Stimulated activated naive B cell treated with anti-CD40 and anti-IgM and Interleukin-4, amounts not matched to agents 10 μg/mL and 1 μg/mL and 100 μg/mL, for 72 hours (primary cell): ENCODE measurements around the gene MYO1H.
"Not testable (repeated sequence)": the region's sequence is repeated elsewhere in the genome, so short reads cannot be mapped to it uniquely, and the experiment has no call there.

ENCODE experiments used
- ATAC-seq, 2 donors: fragments of 150-1000 bp; cut with Tn5 transposase; replicated peaks; 2 replicates each; pipeline ENCODE4 v1.10.0; 2021; ENCODE audit warnings: moderate library complexity in 1 of 2
- DNase-seq: peaks from one replicate; pipeline ENCODE4 v3.0.0; 2021
- H3K27ac Mint-ChIP-seq: one replicate; pipeline ENCODE4 v1.8.0; 2022; ENCODE audit warnings: mild to moderate bottlenecking, mixed read lengths
- H3K27me3 Mint-ChIP-seq, 2 donors: one replicate each; pipeline ENCODE4 v1.8.0; 2022; ENCODE audit warnings: mixed read lengths in 2 of 2
- H3K36me3 Mint-ChIP-seq, 2 donors: one replicate each; pipeline ENCODE4 v1.8.0; 2022; ENCODE audit warnings: mixed read lengths in 2 of 2, mild to moderate bottlenecking in 1 of 2
- H3K4me1 Mint-ChIP-seq, 2 donors: one replicate each; pipeline ENCODE4 v1.8.0; 2022; ENCODE audit warnings: mixed read lengths in 2 of 2, mild to moderate bottlenecking in 1 of 2
- H3K4me3 Mint-ChIP-seq, 2 donors: one replicate each; pipeline ENCODE4 v1.8.0; 2022; ENCODE audit warnings: mild to moderate bottlenecking in 2 of 2, mixed read lengths in 2 of 2, moderate library complexity in 1 of 2
- H3K9me3 Mint-ChIP-seq, 2 donors: one replicate each; pipeline ENCODE4 v1.8.0; 2022; ENCODE audit warnings: mixed read lengths in 2 of 2, mild to moderate bottlenecking in 1 of 2

Gene MYO1H

DNA sequence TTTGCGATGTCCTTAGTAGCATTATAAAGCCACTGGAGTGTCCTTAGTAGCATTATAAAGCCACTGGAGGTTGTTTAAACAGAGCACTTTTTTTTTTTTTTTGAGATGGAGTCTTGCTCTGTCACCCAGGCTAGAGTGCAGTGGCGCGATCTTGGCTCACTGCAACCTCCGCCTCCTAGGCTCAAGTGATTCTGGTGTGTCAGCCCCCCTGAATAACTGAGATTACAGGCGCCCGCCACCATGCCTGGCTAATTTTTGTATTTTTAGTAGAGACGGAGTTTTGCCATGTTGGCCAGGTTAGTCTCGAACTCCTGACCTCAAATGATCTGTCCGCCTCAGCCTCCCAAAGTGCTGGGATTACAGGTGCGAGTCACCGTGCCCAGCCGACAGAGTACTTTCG lies 92.3 kb downstream of the MYO1H start:
- not testable (repeated sequence) for DNase-seq, H3K4me1 Mint-ChIP-seq, H3K27me3 Mint-ChIP-seq, H3K4me3 Mint-ChIP-seq, H3K9me3 Mint-ChIP-seq, H3K27ac Mint-ChIP-seq, ATAC-seq
- peaks cover 10 to 19% of the 10 kb centered on the region in 2 donors for H3K36me3 Mint-ChIP-seq

DNA sequence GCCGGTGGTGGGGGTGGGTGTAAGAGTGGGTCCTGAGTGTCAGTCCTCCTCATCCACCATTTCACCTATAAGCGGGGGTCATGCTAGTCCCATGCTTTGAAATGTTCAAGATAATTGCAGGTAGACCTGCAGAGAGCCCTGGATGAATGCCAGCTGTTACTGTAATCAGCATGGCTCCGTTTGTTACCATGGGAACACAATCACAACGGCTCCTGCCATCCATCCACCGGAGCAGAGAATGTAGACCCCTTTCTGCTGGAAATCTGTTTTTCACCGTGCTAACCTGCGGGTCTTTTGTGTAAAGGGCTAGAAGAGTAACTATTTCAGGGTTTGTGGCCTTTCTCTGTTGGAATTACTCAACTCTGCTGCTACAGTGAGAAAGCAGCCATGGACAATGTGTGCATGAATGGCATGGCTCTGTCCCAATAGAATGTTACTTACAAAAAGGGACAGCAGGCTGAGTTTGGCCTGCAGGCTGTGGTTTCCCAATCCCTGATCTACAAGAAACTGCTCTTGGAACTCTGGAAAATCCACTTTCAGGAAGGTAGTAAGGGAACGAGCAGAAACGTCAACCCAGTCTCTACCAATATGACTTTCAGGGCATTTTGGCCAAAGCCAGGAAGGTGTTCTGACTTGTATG lies 93.3 kb downstream of the MYO1H start:
- Mint-ChIP-seq H3K36me3 (peaks cover 11 to 27% of the 10 kb centered on the region in 2 donors), H3K4me3 (no peak overlapping the region), H3K27me3 (no peaks in the 10 kb centered on the region), H3K4me1 (no peaks in the 10 kb centered on the region), H3K27ac (no peak overlapping the region), H3K9me3 (no peaks in the 10 kb centered on the region)
- DNase-seq (no peak), ATAC-seq (no peak)

DNA sequence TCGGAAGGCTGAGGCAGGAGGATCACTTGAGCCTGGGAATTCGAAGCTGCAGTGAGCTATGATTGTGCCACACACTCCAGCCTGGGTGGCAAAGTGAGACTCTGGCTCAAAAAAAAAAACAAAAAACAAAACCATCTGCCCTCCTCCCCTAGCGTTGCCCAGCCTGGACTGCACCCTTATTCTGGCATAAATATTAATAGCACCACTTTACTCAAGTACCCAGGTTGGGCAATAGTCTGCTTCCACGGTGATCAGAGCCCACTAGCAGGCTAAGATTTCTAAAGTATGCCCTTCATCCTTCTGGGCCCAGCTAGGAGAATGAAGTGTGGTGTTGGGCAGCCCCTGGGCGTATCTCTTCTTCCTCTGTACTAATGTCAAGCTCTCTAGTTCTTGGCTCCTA lies 96.1 kb downstream of the MYO1H start:
- DNase-seq, result no peak
- Mint-ChIP-seq H3K4me1 (no peaks in the 10 kb centered on the region), H3K27me3 (no peaks in the 10 kb centered on the region), H3K4me3 (no peak overlapping the region), H3K27ac (no peak overlapping the region), H3K36me3 (peaks cover 9 to 23% of the 10 kb centered on the region in 2 donors), H3K9me3 (no peaks in the 10 kb centered on the region)
- ATAC-seq, result no peak

DNA sequence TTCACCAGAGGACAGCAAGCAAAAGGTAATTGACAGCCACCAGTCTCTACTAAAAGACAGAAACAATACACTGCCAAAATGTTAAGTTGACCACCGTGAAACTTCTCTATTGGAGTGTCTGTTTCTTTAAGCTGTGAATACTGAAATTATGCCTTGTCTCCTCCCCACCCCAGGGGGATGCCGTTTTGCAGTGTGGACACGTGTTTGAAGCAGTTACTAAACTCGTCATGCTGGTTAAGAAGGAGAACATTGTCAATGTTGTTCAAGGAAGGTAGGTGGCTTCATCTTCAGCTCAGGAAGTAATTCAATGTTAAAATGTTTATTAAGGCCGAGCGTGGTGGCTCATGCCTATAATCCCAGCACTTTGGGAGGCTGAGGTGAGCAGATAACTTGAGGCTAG lies 96.6 kb downstream of the MYO1H start:
- Mint-ChIP-seq H3K4me1 (no peaks in the 10 kb centered on the region), H3K4me3 (no peak overlapping the region), H3K27me3 (no peaks in the 10 kb centered on the region), H3K36me3 (peaks cover 9 to 26% of the 10 kb centered on the region in 2 donors), H3K9me3 (no peaks in the 10 kb centered on the region), H3K27ac (no peak overlapping the region)
- ATAC-seq (no peak), DNase-seq (no peak)

DNA sequence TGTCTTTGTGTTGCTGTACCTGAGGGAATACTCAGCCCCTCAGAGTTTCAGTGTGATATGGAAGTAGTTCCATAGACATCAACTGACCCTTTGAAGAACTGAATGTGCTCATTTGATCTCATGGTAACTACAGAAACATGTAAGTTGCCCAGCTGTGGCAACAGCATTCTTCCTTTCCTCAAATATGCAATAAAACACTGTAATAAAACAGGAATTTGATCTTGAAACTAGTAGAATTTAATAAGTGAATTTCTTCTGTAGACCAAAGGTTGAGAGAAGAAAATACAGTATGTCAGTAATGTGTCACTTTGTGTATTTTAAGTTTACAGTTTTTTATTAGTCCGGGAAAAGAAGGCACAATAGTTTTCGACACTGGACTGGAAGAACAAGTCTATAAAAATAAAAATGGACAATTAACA lies 97.5 kb downstream of the MYO1H start:
- ATAC-seq (no peak), DNase-seq (no peak)
- no peaks in the 10 kb centered on the region for H3K27me3 Mint-ChIP-seq
- no peak overlapping the region for H3K27ac Mint-ChIP-seq
- H3K9me3 Mint-ChIP-seq, result no peaks in the 10 kb centered on the region
- no peaks in the 10 kb centered on the region for H3K4me1 Mint-ChIP-seq
- H3K4me3 Mint-ChIP-seq, result no peak overlapping the region
- peaks cover 14 to 31% of the 10 kb centered on the region in 2 donors for H3K36me3 Mint-ChIP-seq

DNA sequence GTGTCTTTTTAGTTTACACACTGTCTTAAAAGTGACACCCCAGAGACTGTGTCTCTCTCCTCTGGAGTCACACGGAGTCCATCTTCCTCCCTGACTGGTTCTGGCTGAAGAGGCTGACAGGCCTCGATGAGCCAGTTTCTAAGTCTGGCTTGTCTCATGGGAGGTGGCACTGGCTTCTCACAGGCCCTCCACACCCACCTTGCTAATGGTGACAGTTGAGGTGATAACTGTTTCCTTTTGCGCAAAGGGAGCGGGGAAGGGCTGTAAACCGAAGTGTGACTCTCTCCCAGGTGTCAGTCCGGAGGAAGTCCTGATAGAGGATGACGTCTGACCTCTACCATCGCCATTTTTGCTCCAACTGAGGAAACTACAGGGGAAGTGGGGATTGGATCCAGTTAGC lies 99.2 kb downstream of the MYO1H start:
- H3K36me3 Mint-ChIP-seq, result peaks cover 26 to 38% of the 10 kb centered on the region in 2 donors
- no peaks in the 10 kb centered on the region for H3K4me1 Mint-ChIP-seq
- no peaks in the 10 kb centered on the region for H3K27me3 Mint-ChIP-seq
- ATAC-seq (no peak), DNase-seq (no peak)
- H3K9me3 Mint-ChIP-seq, result no peaks in the 10 kb centered on the region
- no peak overlapping the region for H3K27ac Mint-ChIP-seq
- no peak overlapping the region for H3K4me3 Mint-ChIP-seq

DNA sequence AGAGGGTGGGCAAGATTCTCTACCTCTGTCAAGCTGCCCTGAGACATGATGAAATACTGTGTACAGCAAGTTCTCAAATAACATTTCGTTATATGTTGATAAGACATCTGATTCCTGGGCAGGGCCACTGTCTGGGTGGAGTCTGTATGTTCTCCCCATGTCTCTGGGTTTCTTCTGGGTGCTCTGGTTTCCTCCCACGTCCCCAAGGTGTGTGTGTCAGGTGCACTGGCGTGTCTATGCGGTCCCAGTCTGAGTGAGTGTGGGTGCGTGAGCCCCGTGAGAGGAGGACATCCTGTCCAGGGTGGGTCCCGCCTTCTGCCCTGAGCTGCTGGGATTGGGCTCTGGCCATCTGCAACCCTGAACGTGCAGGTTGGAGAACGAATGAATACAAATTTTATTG lies 99.8 kb downstream of the MYO1H start:
- peaks cover 29 to 42% of the 10 kb centered on the region in 2 donors for H3K36me3 Mint-ChIP-seq
- ATAC-seq (no peak), DNase-seq (no peak)
- no peak overlapping the region for H3K4me3 Mint-ChIP-seq
- no peaks in the 10 kb centered on the region for H3K27me3 Mint-ChIP-seq
- H3K27ac Mint-ChIP-seq, result no peak overlapping the region
- no peaks in the 10 kb centered on the region for H3K9me3 Mint-ChIP-seq
- no peaks in the 10 kb centered on the region for H3K4me1 Mint-ChIP-seq

DNA sequence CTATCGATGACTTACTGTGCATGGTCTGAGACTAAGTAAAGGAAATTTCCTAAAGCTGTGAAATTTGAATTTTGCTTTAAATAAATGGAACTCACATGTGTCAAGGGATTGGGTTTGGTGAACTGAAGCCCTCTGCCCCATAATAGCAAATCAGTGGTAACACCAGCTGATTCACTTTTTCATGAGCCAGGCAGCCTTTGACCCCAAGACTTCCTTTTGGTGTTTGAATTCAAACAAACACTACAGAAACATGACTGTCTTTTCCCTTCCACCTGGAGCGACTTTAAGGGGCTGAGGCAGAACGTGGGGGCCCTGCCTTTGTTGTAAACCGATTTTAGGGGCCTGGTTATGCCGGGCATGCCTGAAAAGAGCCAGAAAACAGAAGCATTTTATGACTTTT lies 100.6 kb downstream of the MYO1H start:
- H3K27me3 Mint-ChIP-seq, result no peaks in the 10 kb centered on the region
- no peaks in the 10 kb centered on the region for H3K4me1 Mint-ChIP-seq
- peaks cover 32 to 40% of the 10 kb centered on the region in 2 donors for H3K36me3 Mint-ChIP-seq
- ATAC-seq, result no peak
- no peak overlapping the region for H3K4me3 Mint-ChIP-seq
- H3K27ac Mint-ChIP-seq, result no peak overlapping the region
- no peak for DNase-seq
- no peaks in the 10 kb centered on the region for H3K9me3 Mint-ChIP-seq

DNA sequence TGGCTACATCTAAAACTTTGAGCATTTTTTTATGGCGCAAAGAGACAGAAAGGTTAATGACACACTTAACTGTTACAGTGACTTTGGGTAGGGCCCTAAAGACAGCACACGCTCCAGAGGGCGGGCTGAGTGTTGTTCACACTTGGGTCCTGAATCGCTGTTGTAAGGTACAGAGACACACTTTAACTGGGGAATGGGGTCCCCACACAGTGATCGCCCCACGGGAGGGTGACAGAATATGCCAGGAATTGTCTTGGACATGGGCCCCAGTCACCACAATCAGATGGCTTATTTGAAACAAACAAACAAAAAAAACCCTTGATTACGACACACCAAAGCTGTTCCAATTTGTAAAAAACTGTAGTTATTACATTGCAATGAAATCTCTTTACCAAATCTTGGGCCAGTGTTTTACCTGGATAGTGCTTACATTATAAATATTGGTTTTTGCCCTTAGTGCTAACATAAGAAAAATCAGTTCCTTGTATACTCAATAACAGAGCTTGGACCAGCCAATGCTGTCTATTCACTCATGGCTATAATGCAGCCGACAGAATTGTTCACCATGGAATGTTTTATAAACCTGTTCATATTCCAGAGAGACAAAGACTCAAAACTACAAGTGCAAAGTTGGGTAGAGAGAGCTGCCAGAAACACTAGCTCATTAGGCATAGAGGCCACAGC lies 101.1 kb downstream of the MYO1H start:
- no peaks in the 10 kb centered on the region for H3K9me3 Mint-ChIP-seq
- peaks cover 37 to 44% of the 10 kb centered on the region in 2 donors for H3K36me3 Mint-ChIP-seq
- ATAC-seq (no peak), DNase-seq (no peak)
- H3K27me3 Mint-ChIP-seq, result no peaks in the 10 kb centered on the region
- no peak overlapping the region for H3K4me3 Mint-ChIP-seq
- H3K4me1 Mint-ChIP-seq, result no peaks in the 10 kb centered on the region
- H3K27ac Mint-ChIP-seq, result no peak overlapping the region

DNA sequence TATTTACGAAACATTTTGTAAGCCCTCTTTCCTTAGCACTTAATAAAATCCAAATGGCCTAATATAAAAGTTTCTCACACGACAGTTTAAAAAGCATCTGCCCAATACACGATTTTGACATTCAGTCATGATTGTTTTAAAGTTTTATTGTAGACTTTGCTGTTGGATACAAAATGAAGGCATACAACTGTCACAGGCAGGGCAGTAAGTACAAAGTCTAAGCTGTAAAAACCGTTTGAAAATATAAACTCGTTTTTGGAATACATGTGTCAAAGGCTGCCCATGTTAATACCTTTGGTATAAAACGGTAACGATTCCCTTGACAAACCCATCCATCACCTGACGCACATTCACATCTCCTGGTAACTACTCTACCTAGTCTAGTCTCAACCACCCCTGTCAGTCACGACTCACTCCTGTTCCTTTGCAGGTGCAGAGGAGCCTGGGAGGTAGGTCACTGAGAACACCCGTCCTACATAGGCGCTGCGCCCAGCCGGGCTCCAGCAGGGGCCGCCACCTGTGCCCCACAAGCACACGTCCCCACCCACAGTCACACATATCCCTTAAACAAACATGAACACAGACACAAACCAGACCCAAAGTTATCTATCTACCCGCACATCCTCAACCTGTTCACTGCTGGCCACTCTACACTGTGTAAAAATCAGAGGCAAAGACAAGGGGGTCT lies 102.3 kb downstream of the MYO1H start:
- Mint-ChIP-seq H3K36me3 (peaks cover 37 to 42% of the 10 kb centered on the region in 2 donors), H3K4me1 (no peaks in the 10 kb centered on the region), H3K27me3 (no peaks in the 10 kb centered on the region), H3K9me3 (no peaks in the 10 kb centered on the region), H3K27ac (no peak overlapping the region), H3K4me3 (no peak overlapping the region)
- ATAC-seq (no peak), DNase-seq (no peak)

DNA sequence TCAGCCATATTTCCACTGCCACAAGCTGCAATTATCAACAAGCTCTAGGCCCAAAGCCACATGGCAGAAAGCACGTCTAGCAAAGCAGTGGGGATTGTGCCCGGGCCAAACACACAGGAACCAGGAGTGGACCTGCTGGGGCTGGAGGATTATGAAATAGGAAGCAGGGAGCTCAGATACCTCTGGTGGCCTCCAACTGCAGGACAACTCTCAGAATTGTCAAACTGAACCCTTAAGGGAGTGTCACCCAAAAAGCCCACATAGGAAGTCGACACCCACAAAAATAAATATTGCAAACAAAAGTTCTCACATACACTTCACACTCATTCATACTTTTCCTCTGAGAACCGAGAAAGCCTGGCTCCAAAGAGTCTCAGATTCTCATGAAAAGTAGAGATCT lies 103.3 kb downstream of the MYO1H start:
- no peak for ATAC-seq
- no peak overlapping the region for H3K4me3 Mint-ChIP-seq
- no peaks in the 10 kb centered on the region for H3K27me3 Mint-ChIP-seq
- H3K27ac Mint-ChIP-seq, result no peak overlapping the region
- H3K9me3 Mint-ChIP-seq, result no peaks in the 10 kb centered on the region
- H3K4me1 Mint-ChIP-seq, result no peaks in the 10 kb centered on the region
- DNase-seq, result no peak
- H3K36me3 Mint-ChIP-seq, result peaks cover 43% of the 10 kb centered on the region in 2 donors

DNA sequence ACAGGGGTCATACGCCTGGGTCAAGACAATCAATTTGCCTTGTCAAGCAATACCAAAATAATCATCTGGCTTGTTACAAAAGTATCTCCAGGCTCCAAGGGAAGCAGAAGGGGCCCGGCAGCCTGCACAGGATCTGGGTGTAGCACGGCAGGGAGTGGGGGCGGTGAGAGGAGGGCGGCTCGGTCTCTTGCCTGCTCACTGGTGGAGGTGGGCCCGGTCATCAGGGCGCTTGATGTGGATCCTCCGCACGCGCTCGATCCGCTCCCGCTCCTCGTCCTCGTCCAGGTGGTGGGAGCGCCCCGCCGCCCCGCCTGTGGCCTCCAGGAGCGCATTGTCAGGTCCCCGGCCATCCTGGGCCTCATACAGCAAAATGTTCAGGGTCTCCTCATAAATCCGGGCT lies 103.7 kb downstream of the MYO1H start:
- Mint-ChIP-seq H3K9me3 (no peaks in the 10 kb centered on the region), H3K4me3 (no peak overlapping the region), H3K36me3 (peaks cover 46 to 47% of the 10 kb centered on the region in 2 donors), H3K27me3 (no peaks in the 10 kb centered on the region), H3K4me1 (no peaks in the 10 kb centered on the region), H3K27ac (no peak overlapping the region)
- no peak for ATAC-seq
- DNase-seq, result no peak

DNA sequence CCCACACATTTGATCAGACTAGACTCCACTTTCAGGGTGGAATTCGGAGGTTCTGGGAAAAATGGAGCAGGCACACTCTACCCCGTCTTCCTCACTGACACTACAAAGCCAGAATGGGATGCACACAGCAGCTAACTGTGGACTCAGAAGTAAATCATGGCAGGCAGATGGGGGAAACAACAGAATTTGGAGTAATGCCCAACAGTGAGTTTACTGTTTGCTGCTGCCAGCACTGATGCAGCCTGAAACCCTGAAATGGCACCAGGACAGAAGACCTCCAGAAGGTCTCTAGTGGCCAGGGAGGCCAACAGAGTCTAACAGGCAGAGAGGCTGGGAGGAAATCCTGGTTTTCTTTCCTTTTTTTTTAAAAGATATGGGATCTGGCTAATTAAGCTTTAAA lies 104.8 kb downstream of the MYO1H start:
- H3K9me3 Mint-ChIP-seq, result no peaks in the 10 kb centered on the region
- no peaks in the 10 kb centered on the region for H3K4me1 Mint-ChIP-seq
- H3K27ac Mint-ChIP-seq, result no peak overlapping the region
- DNase-seq, result no peak
- H3K36me3 Mint-ChIP-seq, result peaks cover 53 to 58% of the 10 kb centered on the region in 2 donors
- no peak overlapping the region for H3K4me3 Mint-ChIP-seq
- no peak for ATAC-seq
- H3K27me3 Mint-ChIP-seq, result no peaks in the 10 kb centered on the region

DNA sequence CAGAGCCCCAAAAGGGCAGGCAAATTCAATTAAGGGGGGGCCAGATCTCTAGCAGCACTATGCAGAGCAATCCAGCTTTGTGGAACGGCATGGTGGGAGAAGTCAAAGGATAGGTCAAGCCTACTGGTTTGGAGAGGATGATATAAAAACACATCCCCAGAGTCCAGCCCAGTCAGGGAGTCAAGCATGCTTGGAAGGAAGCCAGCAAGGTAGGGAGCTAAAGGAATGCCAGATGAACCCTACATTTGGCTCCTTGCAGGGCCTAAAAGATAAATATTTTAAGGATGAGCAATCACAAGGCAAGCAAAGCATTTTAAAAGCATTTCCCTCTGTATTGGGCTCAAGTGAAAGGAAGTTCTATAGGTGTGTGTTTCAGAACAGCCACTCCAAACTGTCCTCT lies 108.0 kb downstream of the MYO1H start:
- H3K4me1 Mint-ChIP-seq, result peaks cover 0 to under 1% of the 10 kb centered on the region in 2 donors
- no peaks in the 10 kb centered on the region for H3K9me3 Mint-ChIP-seq
- no peaks in the 10 kb centered on the region for H3K27me3 Mint-ChIP-seq
- ATAC-seq, result no peak
- H3K4me3 Mint-ChIP-seq, result no peak overlapping the region
- peaks cover 63 to 66% of the 10 kb centered on the region in 2 donors for H3K36me3 Mint-ChIP-seq
- DNase-seq, result no peak
- no peak overlapping the region for H3K27ac Mint-ChIP-seq

DNA sequence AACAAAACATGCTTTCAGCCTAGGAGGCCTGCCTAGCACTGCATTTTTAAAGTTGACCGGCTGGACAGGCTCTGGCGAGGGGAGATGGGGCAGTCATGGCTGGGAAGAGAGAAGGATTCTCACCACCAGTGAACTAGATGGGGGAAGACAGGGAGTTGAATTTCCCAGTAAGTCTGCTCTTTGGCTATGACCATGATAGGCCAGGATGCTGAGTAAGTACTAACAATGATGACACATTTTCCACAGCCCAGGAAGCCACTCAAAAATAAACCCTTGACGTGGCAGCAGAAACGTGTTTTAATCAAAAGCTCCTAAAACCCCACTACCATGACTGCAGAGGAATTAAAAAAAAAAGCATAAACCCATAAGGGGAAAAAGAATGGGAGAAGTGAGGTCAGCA lies 110.4 kb downstream of the MYO1H start:
- Mint-ChIP-seq H3K9me3 (no peaks in the 10 kb centered on the region), H3K27ac (no peak overlapping the region), H3K36me3 (peaks cover 57 to 62% of the 10 kb centered on the region in 2 donors), H3K27me3 (no peaks in the 10 kb centered on the region), H3K4me1 (peaks cover 10 to 25% of the 10 kb centered on the region in 2 donors), H3K4me3 (no peak overlapping the region)
- ATAC-seq, result no peak
- DNase-seq, result no peak
